NCI-H1092 (cell line): ENCODE data around the gene INO80C.

Experiments used
- DNase-seq: peaks from one replicate; lab custom pipeline; 2025; lab: John Stamatoyannopoulos, UW

The INO80C gene

GRCh38 chr18:35497370-35498197, at the start of gene INO80C:
Gene INO80C (minus strand): TSS chr18:35497960. CDS start chr18:35497874, 86 bp downstream.
- DNase-seq, result peak; percentile 95

- DNase-seq, result no peak
Measured at GRCh38 chr18:35547008-35547605, 49.3 kb upstream of the INO80C start.

GRCh38 chr18:35542356-35542755, 44.6 kb upstream of the INO80C start:
- no peak for DNase-seq

GRCh38 chr18:35535297-35535696, 37.5 kb upstream of the INO80C start:
- DNase-seq, result no peak

GRCh38 chr18:35533916-35534405, 36.2 kb upstream of the INO80C start:
- no peak for DNase-seq

- no peak for DNase-seq
Measured at GRCh38 chr18:35528749-35529274, 31.1 kb upstream of the INO80C start.

GRCh38 chr18:35526495-35527059, 28.8 kb upstream of the INO80C start:
- DNase-seq, result no peak

- no peak for DNase-seq
Measured at GRCh38 chr18:35525795-35526494, 28.2 kb upstream of the INO80C start.

GRCh38 chr18:35524226-35524625, 26.5 kb upstream of the INO80C start:
- no peak for DNase-seq

- no peak for DNase-seq
Measured at GRCh38 chr18:35522130-35522959, 24.6 kb upstream of the INO80C start.

- DNase-seq, result no peak
Measured at GRCh38 chr18:35521133-35521532, 23.4 kb upstream of the INO80C start.

GRCh38 chr18:35519148-35519899, 21.6 kb upstream of the INO80C start:
- no peak for DNase-seq

GRCh38 chr18:35517715-35518114, 20.0 kb upstream of the INO80C start:
- DNase-seq, result no peak

- DNase-seq, result no peak
Measured at GRCh38 chr18:35516789-35517188, 19.0 kb upstream of the INO80C start.

- no peak for DNase-seq
Measured at GRCh38 chr18:35516351-35516750, 18.6 kb upstream of the INO80C start.

GRCh38 chr18:35515460-35516130, 17.8 kb upstream of the INO80C start:
- no peak for DNase-seq

- DNase-seq, result no peak
Measured at GRCh38 chr18:35514752-35515459, 17.1 kb upstream of the INO80C start.

- no peak for DNase-seq
Measured at GRCh38 chr18:35514283-35514682, 16.5 kb upstream of the INO80C start.
